HG02588 (cell line): ENCODE data around the gene KRTAP22-2.

Source experiments
- ATAC-seq: cut with Tn5 transposase; IDR thresholded peaks from one replicate; pipeline ENCODE4 v1.9.1; 2021; ENCODE audit warnings: mild to moderate bottlenecking, moderate library complexity; ENCODE audit not compliant: unreplicated experiment

Gene KRTAP22-2

DNA sequence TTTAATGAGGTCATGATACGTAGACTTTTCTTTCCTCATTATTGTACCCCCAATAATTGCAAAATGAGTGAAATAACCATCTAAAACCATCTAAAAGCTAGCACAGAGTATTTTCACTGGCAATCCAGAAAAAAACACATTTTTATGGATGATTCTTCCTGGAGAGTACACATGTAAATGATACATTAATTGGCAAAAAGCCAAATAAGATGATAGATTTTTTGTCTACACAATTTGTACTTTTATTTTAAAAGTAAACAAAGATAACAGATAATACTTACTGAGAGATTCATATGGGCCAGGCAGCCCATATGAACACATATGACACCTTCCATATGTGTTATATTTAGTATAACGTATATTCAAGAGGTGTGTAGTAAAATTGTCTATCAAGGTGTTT lies 26.6 kb downstream of the KRTAP22-2 start:
- no peak for ATAC-seq

DNA sequence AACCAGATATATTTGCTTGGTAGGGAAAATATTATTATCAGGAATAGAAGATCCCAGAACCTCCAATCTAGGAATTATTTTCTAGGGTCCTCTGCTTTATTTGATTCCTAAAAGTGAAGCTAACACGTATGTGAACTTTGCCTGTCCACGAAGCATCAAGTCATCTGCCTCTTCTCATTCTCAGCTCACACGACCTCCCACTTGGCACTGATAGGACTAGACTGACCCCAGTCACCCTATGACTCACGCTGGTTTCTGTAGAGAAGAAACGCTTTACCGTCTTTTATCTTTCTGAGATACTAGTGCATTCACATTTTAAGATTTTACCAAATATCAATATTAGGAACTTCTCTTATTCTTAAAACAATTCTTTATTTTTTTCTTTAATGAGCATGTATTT lies 27.1 kb downstream of the KRTAP22-2 start:
- no peak for ATAC-seq

DNA sequence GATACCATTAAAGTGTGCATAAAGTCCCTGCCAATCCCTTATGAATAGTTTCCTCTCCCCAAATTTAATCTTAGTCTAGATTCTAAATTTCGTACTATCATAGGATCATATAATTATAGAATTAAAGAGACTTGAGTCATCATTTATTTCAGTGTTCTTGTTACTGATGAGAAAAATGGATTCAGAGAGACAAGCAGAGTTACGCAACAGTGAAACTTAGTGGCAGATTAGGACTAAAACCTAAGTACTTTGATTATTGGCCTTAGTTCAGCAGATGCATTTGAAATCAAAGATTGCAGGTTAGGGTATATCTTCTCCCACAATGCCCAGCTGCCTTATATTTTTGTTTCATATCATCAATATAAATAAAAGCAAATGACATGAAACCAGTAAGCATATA lies 28.2 kb downstream of the KRTAP22-2 start:
- no peak for ATAC-seq

DNA sequence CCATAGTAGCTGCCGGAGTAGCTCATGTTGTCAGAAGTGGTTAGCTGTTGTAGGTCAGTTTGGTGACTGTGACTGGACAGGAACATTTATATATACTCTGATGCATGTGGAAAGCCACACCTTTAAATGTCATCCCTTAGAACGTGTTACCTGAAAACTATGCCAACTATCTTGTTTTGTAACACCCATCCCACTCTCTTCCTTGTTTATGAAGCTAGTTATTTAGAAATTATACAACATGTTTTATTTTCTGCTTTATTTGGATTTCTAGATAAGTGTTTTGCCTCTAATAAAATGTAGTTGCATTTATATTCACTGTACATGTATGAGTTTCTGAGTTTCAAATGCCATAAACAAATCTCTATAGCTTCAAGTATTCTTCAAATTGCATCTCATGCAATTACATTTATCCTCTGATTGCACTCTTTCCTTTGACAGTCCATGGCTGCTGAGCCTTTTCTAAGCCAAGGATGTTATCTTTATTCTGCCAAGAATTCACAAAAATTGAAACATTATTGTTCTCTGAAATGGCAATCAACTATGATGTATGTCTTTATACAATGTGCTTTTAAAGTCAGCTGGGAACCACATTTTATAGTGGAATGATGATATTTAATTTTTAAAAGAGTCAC lies 28.8 kb downstream of the KRTAP22-2 start, which contains the start of gene KRTAP19-7:
KRTAP19-7 (minus strand) TSS at position 51 of the 632 bp plus-strand sequence; CDS start at position 26, 25 bp downstream.
- ATAC-seq: no peak

DNA sequence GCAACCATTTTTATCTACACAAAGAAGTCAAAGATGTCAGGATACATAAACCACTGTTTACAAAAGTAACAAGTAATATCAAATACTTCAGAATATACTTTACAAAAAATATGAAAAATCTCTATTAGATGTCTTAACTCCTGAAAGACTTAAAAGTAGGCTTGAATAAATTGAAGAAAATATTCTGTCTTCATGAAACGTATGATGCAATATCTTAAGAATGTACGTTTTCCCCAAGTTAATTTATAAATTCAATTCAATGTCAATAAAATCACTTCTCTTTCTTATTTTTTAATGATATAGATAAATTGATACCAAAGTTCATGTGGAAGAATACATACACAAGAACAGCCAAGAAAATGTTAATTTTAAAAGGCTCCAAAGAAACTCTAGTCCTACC lies 35.1 kb downstream of the KRTAP22-2 start:
- ATAC-seq: no peak

DNA sequence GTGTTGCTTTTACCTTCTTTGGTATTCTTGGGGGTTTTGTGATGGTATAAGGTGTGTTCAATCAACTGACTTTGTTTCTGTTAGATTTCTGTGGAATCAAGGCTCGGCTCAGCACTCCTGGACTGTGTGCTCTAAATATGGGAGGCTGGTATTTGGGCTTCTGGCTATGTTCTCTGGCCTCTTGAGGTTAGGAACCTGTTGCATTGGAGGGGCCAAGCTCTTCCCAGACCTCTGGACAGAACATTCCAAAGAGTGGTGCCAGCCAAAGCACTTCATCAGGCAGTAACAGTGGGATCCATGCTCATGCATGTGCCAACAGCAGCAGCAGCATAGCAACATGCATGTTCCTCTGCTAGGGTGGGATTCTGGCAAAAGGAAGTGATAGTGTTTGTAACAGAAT lies 37.4 kb downstream of the KRTAP22-2 start:
- ATAC-seq: no peak

DNA sequence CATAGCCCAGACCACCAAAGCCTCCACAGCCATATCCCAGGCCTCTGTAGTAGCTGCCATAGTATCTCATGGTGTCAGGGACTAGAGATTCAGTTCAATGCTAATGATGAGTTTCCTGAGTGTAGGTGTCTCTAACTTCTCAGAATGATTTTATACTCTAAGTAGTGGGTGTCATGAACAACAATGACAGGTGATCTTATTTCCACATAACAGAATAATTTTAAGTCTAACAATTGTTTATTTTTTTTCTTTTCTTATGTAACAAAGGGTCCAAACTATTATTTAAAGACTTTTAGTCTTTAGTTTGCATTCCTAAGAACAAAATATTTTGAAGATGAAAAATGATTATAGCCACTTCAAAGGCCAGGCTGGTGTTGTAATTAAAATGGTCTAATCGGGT lies 48.4 kb downstream of the KRTAP22-2 start, which contains the start of gene KRTAP19-6:
KRTAP19-6 (minus strand) TSS at position 101 of the 400 bp plus-strand sequence; CDS start at position 70, 31 bp downstream.
- ATAC-seq: no peak
